Neuron (in vitro differentiated cells): ENCODE data around the gene EXOC3.
"Not testable (repeated sequence)": the region's sequence is repeated elsewhere in the genome, so short reads cannot be mapped to it uniquely, and the experiment has no call there.

Source experiments
- H2AFZ ChIP-seq: one replicate; pipeline ENCODE4 v1.6.1; 2013; ENCODE audit warnings: low read depth, mild to moderate bottlenecking, inconsistent platforms, low read length, moderate library complexity
- H3K27me3 ChIP-seq: one replicate; pipeline ENCODE4 v1.6.1; 2013; ENCODE audit warnings: low read length; ENCODE audit not compliant: insufficient read depth
- H3K36me3 ChIP-seq: one replicate; pipeline ENCODE4 v1.6.1; 2013; ENCODE audit warnings: low read length; ENCODE audit not compliant: insufficient read depth
- H3K4me1 ChIP-seq: one replicate; pipeline ENCODE4 v1.6.1; 2013; ENCODE audit warnings: low read length; ENCODE audit not compliant: insufficient read depth
- H3K4me3 ChIP-seq: 2 replicates; pipeline ENCODE4 v1.5.1; 2013; ENCODE audit warnings: mild to moderate bottlenecking, low read length, moderate library complexity
- H3K9me3 ChIP-seq: one replicate; pipeline ENCODE4 v1.6.1; 2013; ENCODE audit warnings: low read length

EXOC3 gene

DNA sequence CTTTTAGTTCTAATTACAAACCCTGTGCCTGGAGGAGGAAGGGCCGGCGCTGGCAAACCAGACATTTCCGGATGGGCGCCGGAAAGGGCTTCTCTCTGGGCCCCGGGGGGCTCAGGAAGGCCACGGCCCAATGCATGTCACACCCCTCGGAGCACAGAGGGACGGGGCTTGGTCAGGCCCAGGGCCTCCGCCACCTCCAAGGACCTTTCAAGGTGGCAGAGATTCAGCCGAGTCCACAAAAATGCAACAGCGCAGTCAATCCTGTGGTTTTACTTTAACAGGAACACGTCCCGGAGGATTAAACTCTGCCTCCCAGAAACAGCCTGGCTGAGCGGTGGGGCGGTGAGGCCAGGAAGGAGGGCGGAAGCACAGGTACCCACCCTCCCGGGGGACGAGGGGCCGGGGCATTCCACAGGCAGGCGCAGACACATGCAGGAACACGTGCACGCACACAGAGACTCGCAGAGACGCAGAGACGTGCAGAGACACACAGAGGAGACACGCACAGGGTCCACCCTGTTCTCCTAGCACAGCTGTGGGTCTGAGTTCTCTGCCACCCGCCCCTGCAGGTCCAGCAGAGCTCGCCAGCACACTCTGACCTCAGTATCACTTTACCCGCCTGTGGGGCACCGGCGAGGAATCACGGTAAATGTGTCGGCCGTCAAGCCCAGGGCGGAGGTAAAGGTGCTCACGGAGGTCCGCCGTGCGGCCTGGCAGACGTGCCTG lies 58.3 kb downstream of the EXOC3 start:
- Histone ChIP-seq H3K36me3 (no peaks in the 10 kb centered on the region), H3K27me3 (peaks cover 24% of the 10 kb centered on the region), H3K9me3 (peaks cover 2% of the 10 kb centered on the region), H3K4me1 (no peaks in the 10 kb centered on the region), H2AFZ (no peak overlapping the region), H3K4me3 (no peak overlapping the region)

DNA sequence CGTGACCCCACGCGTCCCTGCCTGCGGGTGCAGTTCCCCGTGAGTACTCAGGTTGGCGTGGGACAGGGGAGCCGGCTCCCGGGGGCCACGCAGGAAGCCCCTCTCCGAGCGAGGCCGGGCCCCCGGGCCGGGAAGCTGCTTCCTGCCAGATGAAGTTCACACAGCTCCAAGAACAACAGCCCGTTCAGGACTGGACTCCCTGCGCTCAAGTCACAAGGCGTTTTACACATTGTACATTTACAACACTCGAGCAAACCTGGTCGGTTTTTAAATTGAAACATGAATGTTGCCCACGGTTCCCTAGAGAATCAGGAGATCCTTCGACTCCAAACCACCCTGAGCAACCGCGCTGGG lies 58.8 kb downstream of the EXOC3 start:
- no peak overlapping the region for H3K4me3 ChIP-seq
- peaks cover 22% of the 10 kb centered on the region for H3K27me3 ChIP-seq
- no peaks in the 10 kb centered on the region for H3K4me1 ChIP-seq
- peaks cover 2% of the 10 kb centered on the region for H3K9me3 ChIP-seq
- no peak overlapping the region for H2AFZ ChIP-seq
- no peaks in the 10 kb centered on the region for H3K36me3 ChIP-seq

DNA sequence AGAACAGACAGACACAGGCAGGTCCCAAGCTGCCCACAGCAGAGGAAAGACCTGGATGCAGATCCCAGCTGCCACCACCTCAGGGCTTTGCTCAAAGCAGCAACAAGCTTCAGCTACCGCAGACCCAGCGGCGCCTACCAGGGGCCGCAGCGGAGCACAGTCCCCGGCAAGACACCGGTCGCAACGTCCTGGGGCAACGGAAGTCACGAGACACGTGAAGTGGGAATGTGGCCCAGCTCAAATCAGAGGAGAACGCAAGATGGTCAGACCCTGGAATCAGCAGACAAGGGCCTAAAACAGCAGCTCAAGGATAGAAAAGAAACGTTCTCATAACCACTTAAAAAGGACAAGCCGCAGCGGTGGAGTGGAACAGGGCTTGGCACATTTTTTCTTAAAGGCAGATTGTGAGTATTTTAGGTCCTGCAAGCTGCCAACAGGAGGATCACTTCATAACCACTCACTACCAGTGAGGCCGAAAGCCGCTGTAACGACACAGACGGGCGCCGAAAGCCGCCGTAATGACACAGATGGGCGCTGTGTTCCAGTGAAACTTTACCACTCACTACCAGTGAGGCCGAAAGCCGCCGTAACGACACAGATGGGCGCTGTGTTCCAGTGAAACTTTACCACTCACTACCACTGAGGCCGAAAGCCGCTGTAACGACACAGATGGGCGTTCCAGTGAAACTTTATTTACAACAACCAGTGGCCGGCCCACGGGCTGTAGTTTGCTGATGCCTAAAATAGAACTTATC lies 59.5 kb downstream of the EXOC3 start:
- no peak overlapping the region for H3K4me3 ChIP-seq
- no peaks in the 10 kb centered on the region for H3K36me3 ChIP-seq
- H3K27me3 ChIP-seq, result peaks cover 16% of the 10 kb centered on the region
- no peaks in the 10 kb centered on the region for H3K4me1 ChIP-seq
- no peak overlapping the region for H2AFZ ChIP-seq
- peaks cover 2% of the 10 kb centered on the region for H3K9me3 ChIP-seq

DNA sequence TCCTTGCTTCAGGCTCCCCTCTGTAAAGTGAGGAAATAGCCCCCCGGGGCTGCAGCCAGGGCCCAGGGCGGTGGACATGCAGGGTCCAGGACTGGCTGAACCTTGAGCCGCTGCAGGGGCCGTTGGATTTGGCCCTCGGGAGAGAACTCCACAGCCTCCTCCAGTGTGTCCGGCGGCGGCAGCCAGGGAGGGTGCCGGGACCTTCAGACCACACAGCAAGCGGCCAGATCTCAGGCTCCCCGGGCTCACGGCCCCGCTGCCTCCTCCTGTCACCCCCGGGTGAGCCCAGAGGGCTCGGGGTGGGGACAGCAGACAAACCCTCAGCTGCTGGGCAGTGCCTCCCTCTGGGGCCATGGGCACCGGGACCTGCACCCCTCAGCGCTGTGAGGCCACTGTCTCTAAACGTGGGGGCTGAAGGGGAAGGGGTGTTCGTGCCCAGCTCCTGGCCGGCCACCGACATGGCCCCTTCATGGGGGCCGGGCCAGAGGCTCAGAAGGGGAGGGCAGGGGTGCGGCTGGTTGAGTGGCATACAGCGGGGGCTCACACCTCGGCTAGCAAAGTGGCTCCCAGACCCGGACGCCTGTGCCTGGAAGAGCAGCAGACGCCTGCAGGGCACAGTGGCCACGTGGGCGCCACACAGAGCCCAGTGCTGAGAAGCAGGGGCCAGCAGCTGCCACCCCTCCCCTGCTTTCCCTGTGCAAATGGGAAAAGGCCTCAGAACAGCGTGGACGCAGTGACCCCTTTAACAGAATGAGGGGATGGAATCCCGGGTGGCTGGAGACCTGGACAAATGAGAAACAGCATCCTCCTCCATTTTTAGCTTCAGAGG lies 61.6 kb downstream of the EXOC3 start:
- H3K36me3 ChIP-seq, result no peaks in the 10 kb centered on the region
- H3K27me3 ChIP-seq, result peaks cover 5% of the 10 kb centered on the region
- H3K4me1 ChIP-seq, result no peaks in the 10 kb centered on the region
- H3K9me3 ChIP-seq, result peaks cover 3% of the 10 kb centered on the region
- no peak overlapping the region for H2AFZ ChIP-seq
- H3K4me3 ChIP-seq, result no peak overlapping the region

DNA sequence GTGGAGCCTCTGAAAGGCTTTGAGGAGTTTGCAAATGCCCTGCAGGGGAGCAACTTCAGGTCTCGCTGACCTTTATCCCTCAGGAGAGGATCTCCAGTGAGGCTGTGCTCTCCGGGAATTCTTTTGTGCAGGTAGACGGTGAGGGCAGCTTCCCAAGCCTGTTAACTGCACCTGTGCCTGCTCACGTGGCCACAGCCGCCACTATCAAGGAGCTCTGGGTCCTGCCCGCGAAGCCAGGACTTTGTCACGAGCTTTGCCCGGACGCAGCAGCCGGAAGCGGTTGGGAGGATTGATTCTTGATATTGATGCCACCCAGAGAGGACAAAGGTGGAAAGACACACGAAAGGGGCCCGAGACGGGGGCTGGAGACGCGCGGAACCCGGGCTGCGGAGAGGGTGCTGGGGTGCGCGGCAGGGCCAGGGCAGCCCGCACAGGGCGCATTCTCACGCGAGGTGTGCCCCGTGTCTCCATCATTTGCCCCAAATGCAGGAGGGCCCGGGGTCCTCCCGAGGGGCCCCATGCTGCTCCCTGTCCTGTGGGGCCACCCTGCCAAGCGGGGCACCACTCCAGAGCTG lies 63.1 kb downstream of the EXOC3 start:
- Histone ChIP-seq H3K27me3 (peaks cover 16% of the 10 kb centered on the region), H3K4me3 (no peak overlapping the region), H3K4me1 (no peaks in the 10 kb centered on the region), H2AFZ (no peak overlapping the region), H3K36me3 (no peaks in the 10 kb centered on the region), H3K9me3 (peaks cover 3% of the 10 kb centered on the region)

DNA sequence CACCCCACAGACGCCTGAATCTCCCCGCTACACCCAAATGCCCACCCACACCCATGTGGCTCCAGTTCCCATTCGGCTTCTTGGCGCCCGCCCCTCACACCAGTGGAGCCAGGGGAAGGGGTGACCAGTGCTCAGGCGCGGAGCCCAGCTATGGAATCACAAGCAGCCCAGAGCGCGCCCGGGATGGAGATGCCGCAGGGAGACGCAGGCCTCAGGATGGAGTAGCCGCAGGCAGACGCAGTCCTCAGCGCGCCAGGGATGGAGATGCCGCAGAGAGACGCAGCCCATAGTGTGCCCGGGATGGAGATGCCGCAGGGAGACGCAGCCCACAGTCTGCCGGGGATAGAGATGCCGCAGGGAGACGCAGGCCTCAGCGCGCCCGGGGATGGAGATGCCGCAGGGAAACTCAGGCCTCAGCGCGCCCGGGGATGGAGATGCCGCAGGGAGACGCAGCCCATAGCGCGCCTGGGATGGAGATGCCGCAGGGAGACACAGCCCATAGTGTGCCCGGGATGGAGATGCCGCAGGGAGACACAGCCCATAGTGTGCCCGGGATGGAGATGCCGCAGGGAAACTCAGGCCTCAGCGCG lies 65.1 kb downstream of the EXOC3 start:
- H3K4me1 ChIP-seq, H2AFZ ChIP-seq, H3K9me3 ChIP-seq, H3K36me3 ChIP-seq, H3K4me3 ChIP-seq: not testable (repeated sequence)
- peaks cover 28% of the 10 kb centered on the region for H3K27me3 ChIP-seq

DNA sequence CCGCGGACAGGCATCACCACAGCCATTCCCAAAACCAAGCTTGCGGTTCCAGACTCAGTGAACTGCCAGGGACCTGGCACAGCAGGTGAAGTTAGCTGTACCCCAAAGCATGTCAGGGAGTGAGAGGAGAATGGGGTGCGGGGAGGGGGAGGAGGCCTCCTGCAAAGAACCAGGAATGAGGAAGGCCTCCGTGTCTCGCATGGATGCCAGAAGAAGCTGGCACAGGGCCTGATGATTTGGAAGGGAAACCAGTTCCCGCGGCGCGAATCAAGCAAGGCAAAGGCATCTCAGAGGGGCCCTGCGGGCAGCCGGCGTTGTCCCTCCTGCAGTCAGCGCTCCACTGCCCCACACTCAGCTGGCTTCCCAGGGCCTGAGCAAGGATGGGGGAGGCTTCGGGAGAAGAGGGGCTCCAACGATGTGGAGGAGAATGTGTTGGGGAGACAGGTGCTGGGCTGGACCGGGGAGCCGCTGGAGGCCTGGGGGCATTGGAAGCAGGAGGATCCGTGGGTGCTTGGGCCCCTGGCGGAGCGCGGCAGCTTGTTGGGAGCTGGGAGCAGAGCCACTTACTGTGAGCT lies 66.7 kb downstream of the EXOC3 start:
- Histone ChIP-seq H3K9me3 (peaks cover 3% of the 10 kb centered on the region), H3K4me1 (no peaks in the 10 kb centered on the region), H3K4me3 (no peak overlapping the region), H2AFZ (no peak overlapping the region), H3K36me3 (no peaks in the 10 kb centered on the region), H3K27me3 (peaks cover 38% of the 10 kb centered on the region)

DNA sequence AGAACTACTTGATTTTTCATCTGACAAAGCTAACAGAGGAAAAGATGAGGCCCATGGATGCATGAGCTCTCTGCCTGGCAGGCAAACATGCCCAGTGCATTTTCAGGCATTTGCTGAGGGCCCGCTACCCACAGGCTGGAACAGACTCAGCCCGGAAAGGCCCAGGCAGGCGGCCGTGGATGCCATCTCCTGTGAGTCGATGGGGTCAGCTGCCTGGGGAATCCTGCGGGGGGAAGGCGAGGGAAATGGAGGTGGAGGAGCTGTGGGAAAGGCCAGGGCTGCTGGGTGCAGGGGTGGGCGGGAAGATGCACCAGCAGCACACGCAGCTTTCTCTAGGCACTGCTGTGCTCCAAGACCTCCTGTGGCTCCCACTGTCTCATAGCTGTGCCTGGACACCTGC lies 67.5 kb downstream of the EXOC3 start:
- Histone ChIP-seq H3K36me3 (no peaks in the 10 kb centered on the region), H3K27me3 (peaks cover 46% of the 10 kb centered on the region), H3K4me1 (no peaks in the 10 kb centered on the region), H2AFZ (no peak overlapping the region), H3K4me3 (no peak overlapping the region), H3K9me3 (peaks cover 3% of the 10 kb centered on the region)

DNA sequence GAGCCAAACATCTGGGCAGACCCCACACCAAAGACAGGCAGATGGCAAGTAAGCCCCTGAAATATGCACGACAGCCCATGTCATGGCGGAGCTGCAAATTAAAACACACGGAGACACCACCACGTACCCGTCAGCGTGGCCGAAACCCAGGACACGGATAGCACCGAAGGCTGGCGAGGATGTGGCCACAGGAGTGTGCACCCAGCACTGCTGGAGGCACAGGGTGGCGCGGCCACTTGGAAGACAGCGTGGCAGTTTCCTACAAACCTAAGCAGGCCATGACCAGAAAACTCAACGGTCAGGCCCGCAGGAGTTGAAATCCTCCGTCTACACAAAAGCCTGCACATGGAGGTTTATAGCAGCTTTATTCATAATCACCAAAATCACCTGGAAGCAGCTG lies 68.5 kb downstream of the EXOC3 start:
- Histone ChIP-seq H3K27me3 (peaks cover 48% of the 10 kb centered on the region), H3K4me1 (no peaks in the 10 kb centered on the region), H3K9me3 (peaks cover 3% of the 10 kb centered on the region), H2AFZ (no peak overlapping the region), H3K36me3 (no peaks in the 10 kb centered on the region), H3K4me3 (no peak overlapping the region)

DNA sequence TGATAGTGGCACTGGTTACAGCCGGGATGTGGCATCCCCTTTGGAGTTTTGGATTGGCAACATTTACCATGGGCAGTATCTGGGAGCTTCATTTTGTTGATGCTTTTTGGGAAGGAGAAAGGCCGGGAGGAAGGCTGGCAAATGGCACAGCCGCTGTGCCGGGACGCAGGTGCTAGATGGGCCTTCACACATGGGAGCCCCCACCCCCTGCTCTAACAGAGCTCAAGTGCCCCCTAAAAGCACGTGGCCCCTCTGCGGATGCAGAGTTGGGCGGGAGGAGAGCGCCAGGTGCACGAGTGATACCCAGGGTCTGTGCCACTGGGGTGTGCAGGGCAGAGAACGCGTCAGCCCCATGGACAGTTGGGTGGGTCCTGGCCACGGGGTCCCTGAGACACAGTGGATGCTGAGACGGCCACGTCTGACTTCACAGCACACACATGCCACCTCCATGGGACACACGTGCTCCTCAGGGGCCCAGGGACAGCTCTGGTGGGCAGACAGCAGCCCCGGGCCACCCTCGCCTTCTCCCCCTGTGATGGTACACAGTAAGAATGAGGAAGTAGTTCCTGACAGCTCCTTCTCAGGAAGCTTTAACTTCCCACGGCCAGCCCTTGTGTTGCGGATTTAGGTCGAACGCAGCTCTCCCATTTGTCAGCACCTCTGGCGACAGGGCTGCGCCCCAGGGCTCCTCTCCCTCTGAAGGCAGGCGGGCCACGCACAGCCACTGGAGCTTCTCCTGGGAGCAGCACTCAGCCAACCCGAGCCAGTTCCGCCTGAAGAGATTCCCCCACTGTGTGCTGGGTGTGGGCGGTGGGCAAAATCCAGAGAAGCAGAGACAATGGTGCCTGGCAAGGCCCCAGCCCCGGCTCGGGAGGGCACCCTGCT lies 70.5 kb downstream of the EXOC3 start:
- Histone ChIP-seq H3K27me3 (peaks cover 48% of the 10 kb centered on the region), H3K4me1 (no peaks in the 10 kb centered on the region), H3K9me3 (no peaks in the 10 kb centered on the region), H2AFZ (no peak overlapping the region), H3K36me3 (no peaks in the 10 kb centered on the region), H3K4me3 (no peak overlapping the region)

DNA sequence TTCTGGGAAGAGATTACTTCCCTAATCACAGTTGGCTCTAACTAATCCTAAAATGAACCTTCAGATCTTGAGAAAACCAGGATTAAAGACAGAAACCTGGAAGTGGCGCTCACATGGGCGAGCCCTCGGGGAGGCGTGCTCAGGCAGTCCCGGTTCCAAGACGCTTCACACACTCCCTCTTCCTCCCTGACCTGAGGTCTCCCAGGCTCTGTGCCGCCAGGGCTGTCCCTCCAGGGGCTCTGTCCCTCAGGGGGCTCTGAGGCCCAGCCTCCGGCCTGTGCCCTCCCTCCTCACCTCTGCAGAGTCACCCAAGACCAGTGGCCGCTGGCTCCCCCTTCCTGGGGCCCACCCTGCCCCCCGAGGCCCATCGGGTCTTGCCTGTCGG lies 71.1 kb downstream of the EXOC3 start:
- no peak overlapping the region for H3K4me3 ChIP-seq
- H2AFZ ChIP-seq, result no peak overlapping the region
- no peaks in the 10 kb centered on the region for H3K9me3 ChIP-seq
- H3K36me3 ChIP-seq, result no peaks in the 10 kb centered on the region
- no peaks in the 10 kb centered on the region for H3K4me1 ChIP-seq
- peaks cover 50% of the 10 kb centered on the region for H3K27me3 ChIP-seq

DNA sequence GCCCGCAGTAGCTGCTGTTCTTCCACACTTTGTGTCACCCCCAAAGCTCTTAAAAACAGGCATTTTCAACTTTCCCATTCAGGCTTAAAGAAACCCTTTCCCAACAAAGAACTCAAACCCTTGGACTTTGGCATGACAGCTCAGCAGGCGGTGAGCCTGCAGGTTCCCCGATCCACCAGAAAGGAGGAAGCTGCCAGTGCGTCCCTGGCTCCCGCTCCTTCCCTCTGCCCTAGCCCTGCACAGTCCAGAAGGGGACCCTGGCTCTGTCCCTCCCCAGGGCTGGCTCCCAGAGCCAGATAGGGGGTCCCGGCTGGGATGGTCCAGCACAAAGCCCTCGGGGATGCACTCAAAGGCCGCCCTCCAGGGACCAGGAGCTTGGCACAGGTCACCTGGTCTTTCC lies 71.7 kb downstream of the EXOC3 start:
- Histone ChIP-seq H3K4me1 (no peaks in the 10 kb centered on the region), H3K4me3 (no peak overlapping the region), H2AFZ (no peak overlapping the region), H3K36me3 (no peaks in the 10 kb centered on the region), H3K27me3 (peaks cover 53% of the 10 kb centered on the region), H3K9me3 (no peaks in the 10 kb centered on the region)
